ENCODE data around the gene FJX1.

The FJX1 gene

GRCh38 chr11:35632301-35632700, 14.0 kb downstream of the FJX1 start:
- DNase-seq (ENCODE audit: extremely low read depth, insufficient read length) = no peak
- Histone ChIP-seq H3K27me3 (replicated peaks; ENCODE audit: control insufficient read depth, insufficient read depth, low read length) (peaks cover 2% of the 10 kb centered on the region), H3K36me3 (ENCODE audit: control insufficient read depth, insufficient read depth, low read length) (no peaks in the 10 kb centered on the region), H3K4me3 (replicated peaks; ENCODE audit: low read depth, low read length) (no peak overlapping the region)
- TF ChIP-seq, protein P1, sequence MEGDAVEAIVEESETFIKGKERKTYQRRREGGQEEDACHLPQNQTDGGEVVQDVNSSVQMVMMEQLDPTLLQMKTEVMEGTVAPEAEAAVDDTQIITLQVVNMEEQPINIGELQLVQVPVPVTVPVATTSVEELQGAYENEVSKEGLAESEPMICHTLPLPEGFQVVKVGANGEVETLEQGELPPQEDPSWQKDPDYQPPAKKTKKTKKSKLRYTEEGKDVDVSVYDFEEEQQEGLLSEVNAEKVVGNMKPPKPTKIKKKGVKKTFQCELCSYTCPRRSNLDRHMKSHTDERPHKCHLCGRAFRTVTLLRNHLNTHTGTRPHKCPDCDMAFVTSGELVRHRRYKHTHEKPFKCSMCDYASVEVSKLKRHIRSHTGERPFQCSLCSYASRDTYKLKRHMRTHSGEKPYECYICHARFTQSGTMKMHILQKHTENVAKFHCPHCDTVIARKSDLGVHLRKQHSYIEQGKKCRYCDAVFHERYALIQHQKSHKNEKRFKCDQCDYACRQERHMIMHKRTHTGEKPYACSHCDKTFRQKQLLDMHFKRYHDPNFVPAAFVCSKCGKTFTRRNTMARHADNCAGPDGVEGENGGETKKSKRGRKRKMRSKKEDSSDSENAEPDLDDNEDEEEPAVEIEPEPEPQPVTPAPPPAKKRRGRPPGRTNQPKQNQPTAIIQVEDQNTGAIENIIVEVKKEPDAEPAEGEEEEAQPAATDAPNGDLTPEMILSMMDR (IDR thresholded peaks at IDR 0.05; ENCODE audit: insufficient read depth, low read length, poor library complexity, severe bottlenecking) = no peak

DNA sequence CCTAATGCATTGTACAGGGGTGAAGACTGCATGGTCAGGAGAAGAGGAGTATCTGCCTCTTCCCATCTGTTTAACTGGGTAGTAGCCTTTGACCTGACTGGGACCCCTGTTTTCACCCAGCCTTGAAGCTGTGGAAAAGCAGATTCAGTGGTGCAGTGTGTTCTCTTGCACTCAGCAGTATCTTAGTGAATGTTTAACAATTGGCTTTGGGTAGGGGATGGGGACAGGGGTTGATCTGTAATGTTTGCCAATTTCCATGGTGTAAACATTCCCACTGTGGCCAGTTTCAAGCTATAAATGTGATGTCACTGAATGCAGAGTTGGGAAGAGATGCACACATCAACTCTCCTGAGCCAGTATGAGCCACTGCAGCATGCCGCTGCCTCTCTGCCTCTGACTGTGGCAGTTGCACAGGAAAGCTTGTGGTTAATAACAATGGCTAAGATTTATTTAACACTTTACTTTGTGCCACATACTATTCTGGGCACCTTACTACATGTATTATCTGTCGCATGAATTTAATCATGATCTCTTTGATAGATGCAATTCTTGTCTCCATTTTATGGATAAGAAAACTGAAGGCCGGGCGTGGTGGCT, 15.7 kb downstream of the FJX1 start:
- Histone ChIP-seq H3K4me3 (replicated peaks; ENCODE audit: low read depth, low read length) (no peak overlapping the region), H3K27me3 (replicated peaks; ENCODE audit: control insufficient read depth, insufficient read depth, low read length) (peaks cover 2% of the 10 kb centered on the region), H3K36me3 (ENCODE audit: control insufficient read depth, insufficient read depth, low read length) (no peaks in the 10 kb centered on the region)
- TF ChIP-seq, protein P1 (IDR thresholded peaks at IDR 0.05; ENCODE audit: insufficient read depth, low read length, poor library complexity, severe bottlenecking) = no peak
- DNase-seq (ENCODE audit: extremely low read depth, insufficient read length) = no peak

- H3K4me3 ChIP-seq (replicated peaks; ENCODE audit: low read depth, low read length) = no peak overlapping the region
- H3K27me3 ChIP-seq (replicated peaks; ENCODE audit: control insufficient read depth, insufficient read depth, low read length) = no peaks in the 10 kb centered on the region; the same call in 1 of the 2 replicates
- no peaks in the 10 kb centered on the region for H3K36me3 ChIP-seq (ENCODE audit: control insufficient read depth, insufficient read depth, low read length)
- TF ChIP-seq, protein P1 (IDR thresholded peaks at IDR 0.05; ENCODE audit: insufficient read depth, low read length, poor library complexity, severe bottlenecking) = no peak
- no peak for DNase-seq (ENCODE audit: extremely low read depth, insufficient read length)
Observed at GRCh38 chr11:35635933-35636332, 17.7 kb downstream of the FJX1 start.

GRCh38 chr11:35639591-35640179, 21.4 kb downstream of the FJX1 start:
- Histone ChIP-seq H3K27me3 (replicated peaks; ENCODE audit: control insufficient read depth, insufficient read depth, low read length) (no peaks in the 10 kb centered on the region), H3K4me3 (replicated peaks; ENCODE audit: low read depth, low read length) (no peak overlapping the region), H3K36me3 (ENCODE audit: control insufficient read depth, insufficient read depth, low read length) (no peaks in the 10 kb centered on the region)
- no peak for DNase-seq (ENCODE audit: extremely low read depth, insufficient read length)
- TF ChIP-seq, protein P1 (IDR thresholded peaks at IDR 0.05; ENCODE audit: insufficient read depth, low read length, poor library complexity, severe bottlenecking) = no peak

DNA sequence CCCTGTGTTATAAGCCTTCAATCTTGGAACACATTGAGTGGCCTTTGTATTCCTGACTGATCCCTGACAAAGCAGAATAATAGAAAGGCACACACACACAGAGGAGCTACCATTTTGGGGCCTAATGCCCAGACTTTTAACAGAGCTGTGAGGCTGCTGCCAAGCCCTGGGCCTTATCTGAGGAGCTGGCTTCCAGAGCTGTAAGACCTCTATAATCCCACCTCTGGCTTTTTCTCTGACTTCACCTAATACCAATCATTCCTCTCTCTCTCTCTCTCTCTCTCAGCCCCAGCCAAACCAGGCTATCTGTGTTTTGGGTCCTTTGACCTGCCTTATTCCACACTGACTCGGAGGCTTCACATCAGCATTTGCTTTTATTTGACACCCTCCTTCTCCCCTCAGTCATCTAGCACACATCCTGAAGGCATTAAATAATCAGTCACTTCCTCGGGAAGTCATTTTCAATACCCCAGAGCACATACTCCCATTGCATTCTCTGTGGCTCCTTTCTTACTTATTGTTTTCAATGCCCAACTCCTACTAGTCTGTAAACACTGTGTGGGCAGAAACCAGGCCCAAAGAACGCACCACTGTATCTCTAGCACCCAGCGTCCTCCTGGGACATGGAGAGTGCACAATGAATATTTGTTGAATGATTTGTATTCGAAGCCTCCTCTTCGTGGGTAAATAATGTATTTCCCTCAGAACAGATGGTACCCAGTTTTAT, 23.1 kb downstream of the FJX1 start:
- TF ChIP-seq, protein P1 (IDR thresholded peaks at IDR 0.05; ENCODE audit: insufficient read depth, low read length, poor library complexity, severe bottlenecking) = no peak
- H3K36me3 ChIP-seq (ENCODE audit: control insufficient read depth, insufficient read depth, low read length) = no peaks in the 10 kb centered on the region
- no peak for DNase-seq (ENCODE audit: extremely low read depth, insufficient read length)
- no peaks in the 10 kb centered on the region for H3K27me3 ChIP-seq (replicated peaks; ENCODE audit: control insufficient read depth, insufficient read depth, low read length)
- H3K4me3 ChIP-seq (replicated peaks; ENCODE audit: low read depth, low read length) = no peak overlapping the region
